HG02943 (cell line): ENCODE measurements around the gene SNED1.

ENCODE experiments used
- ATAC-seq: cut with Tn5 transposase; IDR thresholded peaks from one replicate; pipeline ENCODE4 v1.9.1; 2021; ENCODE audit warnings: mild to moderate bottlenecking, low read depth, moderate library complexity; ENCODE audit not compliant: unreplicated experiment

SNED1 gene

DNA sequence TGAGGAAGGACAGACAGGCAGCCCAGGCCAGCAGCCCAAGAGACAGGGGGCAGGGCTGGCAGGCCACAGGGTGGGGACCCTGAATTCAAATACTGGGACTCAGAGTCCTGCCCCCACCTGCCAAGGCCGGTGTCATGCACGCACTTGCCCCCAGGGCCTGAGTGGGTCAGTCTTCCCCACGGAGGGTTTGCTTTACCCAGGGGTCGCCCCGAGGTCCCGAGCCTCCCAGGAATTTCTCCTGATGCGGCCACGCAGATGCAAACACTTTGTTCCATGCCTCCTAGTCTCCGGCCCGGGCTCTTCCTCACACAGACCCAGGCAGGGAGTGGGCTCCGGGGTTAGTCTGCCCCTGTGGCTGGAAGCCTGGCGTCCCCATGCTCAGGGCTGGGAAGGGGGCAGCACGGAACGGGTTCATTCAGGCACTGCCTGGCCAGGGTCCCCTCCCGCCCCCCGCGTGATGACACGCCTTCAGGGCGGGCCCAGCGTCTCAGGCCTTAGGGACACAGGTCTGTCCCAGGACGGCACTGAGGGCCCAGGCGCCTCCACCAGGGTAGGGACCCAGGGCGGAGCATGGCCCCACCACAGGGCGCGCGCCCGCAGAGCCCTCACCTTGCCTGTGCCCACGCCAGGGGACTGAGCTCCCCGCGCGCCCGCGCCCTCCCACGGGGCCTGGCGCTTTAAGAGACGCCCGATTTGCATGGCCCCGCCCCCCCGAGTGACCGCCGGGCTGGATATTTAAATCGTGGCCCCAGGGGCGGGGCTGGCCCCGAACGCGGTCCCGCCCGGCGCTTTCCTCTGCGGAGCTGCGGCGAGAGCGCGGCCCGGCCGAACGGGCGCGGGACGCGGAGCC, at the start of gene SNED1:
TSS of gene SNED1 (plus strand) at position 763 of the 850 bp plus-strand sequence. CDS start 220 bp downstream, outside the sequence.
- ATAC-seq: no peak

DNA sequence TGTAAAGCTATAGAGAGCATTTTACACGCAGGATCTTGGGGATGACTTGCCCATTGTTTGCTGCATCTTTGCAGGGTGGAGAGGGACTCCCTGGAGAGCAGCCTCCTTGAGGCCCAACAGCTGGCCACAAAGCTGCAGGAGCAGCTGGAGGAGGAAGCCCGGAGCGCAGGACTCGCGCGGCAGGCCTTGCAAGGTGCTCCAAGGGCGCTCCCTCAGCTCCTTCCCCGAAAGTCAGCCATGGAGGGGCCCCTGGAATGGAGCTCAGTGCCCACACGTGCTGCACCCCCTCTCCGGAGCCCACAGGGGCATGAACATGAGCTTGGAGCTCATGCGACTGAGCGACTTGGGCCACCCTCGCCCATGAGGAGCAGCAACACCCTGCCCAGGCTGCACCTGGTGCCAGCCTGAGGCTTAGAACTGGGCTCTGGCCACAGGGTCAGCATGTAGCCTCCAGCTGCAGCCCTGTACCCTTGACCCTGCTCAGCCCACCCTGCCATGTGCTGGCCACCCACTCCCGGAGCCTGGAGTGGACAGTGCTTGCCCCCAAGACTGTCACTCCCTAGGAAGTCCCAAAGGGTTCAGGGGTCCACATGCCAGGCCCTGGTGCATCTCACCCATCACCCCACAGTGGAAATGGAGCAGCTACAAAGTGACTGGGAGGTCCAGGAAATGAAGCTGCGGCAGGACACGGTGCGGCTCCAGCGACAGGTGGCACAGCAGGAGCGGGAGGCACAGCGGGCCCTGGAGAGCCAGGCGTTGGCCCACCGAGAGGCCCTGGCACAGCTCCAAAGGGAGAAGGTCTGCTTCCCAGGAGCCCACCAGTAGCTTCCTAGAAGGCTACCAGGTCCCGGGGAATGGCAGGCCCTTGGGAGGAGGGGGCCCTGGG, 49.3 kb upstream of the SNED1 start:
- ATAC-seq: no peak

DNA sequence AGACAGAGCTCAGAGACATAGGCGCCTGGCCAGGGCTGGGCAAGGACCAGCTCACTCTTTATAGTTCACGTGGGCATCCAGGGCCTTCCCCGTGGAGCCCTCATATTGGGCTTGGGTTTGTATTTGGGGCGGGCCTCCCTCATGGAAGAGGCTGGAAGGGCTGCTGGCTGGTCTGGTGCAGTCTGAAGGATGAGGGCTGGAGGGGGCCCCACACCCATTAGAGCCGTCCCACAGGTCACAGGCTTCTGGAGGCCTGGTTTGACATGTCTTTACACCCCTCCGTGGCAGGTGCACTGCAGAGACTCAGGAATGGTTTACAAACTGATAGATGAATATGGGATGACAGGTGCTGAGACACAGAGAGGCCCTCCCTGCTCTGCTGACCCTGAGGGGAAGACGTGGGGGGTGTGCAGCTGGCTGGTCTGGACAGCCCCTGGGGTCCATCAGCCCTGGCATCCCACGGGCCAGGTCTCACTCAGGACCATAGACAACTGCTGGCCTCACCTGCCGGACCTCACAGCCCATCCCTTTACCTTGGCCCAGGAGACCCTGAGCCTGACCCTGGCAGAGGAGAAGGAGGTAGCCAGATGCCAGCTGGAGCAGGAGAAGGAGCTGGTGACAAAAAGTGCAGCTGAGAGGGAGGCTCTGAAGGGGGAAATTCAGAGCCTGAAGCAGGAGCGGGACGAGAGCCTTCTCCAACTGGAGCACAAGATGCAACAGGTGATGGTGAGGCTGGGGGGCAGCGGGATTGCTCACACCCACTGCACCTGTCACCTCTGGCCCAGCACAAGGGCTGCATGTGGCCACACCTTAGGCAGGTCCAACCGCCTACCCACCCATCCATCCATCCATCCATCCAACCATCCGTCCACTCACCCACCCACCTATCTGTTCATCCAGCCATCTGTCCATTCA, 48.4 kb upstream of the SNED1 start:
- no peak for ATAC-seq

DNA sequence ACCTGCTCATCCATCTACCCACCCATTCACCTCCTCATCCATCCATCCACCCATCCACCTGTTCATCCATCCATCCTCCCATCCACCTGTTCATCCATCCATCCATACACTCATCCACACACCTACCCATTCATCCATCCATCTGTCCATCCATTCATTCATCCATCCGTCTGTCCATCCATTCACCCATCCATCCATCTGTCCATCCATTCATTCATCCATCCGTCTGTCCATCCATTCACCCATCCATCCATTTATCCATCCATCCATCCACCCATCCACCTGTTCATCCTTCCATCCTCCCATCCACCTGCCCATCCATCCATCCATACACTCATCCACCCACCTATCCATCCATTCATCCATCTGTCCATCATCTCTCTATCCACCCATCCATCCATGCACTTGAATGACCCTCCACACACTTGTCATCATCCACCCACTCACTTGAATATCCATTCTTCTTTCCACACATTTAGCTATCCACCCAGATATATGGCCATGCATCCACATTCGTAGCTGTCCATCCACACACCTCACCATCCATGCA, 47.3 kb upstream of the SNED1 start:
- no peak for ATAC-seq

DNA sequence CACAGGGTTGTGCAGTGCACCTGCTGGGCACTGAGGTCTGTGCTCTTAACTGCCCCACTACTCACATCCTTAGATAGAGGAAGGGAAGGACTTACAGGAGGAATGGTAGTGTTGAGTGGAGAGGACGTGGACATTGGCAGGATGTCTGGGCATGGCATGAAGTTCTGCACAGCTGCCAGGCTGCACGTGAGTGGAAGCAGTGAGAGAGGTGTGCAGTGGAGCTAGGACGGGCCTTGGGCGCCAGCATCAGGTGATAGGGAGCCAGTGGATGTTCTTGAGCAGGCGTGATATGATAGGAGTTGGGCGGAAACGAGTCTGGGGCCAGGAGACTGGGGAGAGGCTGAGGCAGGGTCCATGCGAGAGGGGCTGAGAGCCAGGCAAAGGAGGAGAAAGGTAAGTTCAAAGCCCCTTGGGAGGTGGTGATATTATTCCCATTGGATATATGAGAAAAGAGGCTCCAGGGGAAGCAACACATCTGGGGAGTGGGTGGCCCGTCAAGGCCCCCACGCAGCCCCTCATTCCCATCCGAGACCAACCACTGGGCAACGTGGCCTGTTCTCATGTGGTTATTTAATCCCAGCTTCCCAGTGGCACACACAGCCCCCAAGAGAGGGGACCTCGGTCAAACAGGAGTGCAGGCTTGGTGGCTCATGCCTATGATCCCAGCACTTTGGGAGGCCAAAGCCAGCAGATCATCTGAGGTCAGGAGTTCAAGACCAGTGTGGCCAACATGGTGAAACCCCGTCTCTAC, 45.7 kb upstream of the SNED1 start:
- ATAC-seq: no peak

DNA sequence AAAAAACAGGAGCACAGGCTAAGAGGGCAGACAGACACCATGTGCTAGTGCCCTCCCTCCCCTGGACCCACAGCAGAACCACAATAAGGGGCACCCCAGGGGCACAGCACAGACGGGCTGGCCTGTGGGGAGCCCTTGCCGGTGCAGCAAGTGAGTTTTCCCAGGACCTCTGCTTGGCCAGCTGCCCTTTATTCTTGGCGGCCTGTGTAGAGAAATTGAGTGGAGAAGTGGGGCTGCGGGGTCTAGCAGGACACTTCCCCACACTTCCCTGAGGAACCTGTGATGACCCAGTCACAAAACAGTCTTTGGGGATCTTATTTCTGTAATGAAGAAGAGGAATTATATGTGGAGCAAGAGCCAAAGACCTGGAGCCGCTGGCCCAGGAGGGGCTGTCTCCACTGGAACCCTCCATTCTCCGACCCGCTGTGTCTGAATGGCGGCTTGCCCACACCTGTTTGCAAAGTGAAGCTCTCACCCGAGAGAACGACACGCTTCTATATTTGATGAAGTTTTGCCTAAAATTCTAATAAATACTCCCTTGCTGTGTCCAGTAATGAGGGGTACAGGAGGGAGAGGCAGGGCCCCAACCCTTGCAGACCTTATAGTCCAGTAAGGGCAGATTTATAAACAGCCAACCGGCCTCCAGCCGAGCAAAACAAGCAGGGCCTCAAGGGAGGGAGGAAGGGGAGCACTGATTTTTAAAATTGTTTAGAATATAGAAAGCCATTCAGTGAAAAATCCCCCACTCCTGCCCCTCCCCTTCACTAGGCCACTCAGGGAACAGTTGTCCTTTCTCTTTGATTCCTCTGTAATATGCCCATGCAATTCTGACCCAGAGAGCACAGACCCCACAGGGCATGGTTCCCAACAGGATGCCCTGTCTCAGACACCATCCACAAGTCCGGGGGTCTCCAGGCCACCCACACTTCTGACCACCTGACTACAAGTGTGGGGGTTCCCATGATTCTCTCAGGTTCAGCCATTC, 44.7 kb upstream of the SNED1 start:
- ATAC-seq: no peak

DNA sequence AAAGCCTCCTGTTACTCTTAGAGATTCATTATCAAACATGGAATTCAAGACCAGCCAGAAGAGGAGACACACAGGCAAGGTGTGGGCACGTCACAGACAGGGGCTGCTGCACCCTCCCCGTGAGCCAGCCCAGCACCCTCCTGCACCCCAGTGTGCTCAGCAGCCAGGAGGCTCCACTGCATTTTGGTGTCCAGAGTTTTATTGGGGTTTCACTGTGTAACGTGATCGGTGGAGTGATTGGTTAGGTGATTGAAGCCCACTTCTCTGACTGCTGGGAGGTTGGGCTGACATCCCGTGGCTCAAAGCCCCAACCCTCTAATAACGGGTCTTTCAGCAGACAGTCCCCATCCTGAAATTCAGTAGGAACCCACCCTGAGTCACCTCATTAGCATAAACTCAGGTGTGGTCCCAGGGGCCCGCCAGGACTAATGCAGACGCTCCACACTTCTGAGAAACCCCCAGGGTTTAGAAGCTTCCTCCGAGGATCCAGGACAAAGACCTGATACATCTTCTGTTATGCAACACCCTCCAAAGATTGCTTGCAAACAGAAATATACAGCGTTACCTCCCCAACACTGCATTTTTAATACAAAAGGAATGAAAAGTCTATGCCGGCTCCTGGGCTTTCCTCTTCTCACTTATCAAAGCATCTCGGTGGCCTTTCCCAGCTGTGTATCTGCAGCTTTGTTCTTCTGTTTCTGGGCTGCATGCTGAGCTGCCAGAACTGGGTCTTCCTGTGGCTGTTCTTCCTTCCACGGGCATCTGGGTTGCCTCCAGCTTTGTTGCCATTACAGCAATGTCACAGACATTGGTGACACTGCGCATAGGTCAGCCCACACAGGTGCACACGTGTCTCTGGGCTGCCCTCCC, 43.7 kb upstream of the SNED1 start:
- no peak for ATAC-seq

DNA sequence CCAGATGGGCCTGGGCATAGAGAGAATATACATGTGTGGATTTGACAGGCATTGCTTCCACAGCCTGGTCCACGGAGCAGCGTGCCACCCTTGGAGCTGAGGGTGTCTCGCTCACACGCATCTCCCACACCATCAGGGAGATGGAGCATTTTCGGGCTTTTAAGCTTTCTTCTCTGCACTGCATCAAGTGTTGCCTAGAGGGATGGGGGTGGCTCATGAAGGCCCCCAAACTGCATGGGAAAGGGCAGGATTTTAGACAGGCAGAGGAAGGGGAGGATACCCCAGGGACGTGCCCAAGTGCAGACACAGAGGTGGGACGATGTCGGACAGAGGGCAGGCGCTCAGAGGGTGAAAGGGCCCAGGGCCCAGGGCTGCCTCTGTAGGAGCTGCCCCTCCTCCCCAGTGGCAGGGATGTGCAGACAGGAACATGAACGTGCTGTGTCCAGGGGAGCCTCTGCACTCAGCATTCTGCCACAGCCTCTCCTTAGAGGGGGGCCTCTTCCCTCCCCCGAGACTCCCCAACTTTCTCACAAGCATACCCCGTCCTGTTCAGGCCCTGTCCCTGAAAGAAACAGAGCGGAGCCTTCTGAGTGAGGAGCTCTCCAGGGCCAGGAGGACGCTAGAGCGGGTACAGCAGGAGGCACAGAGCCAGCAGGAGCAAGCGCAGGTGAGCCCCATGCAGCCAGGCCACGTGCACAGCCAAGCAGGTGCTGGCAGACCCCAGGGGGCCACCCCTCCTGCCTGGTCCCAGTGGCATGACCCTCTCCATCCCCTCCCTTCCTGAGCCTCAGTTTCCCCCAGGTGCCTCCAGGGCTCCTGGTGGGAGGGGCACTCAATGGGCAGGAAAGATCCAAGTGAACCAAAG, 42.9 kb upstream of the SNED1 start:
- no peak for ATAC-seq

DNA sequence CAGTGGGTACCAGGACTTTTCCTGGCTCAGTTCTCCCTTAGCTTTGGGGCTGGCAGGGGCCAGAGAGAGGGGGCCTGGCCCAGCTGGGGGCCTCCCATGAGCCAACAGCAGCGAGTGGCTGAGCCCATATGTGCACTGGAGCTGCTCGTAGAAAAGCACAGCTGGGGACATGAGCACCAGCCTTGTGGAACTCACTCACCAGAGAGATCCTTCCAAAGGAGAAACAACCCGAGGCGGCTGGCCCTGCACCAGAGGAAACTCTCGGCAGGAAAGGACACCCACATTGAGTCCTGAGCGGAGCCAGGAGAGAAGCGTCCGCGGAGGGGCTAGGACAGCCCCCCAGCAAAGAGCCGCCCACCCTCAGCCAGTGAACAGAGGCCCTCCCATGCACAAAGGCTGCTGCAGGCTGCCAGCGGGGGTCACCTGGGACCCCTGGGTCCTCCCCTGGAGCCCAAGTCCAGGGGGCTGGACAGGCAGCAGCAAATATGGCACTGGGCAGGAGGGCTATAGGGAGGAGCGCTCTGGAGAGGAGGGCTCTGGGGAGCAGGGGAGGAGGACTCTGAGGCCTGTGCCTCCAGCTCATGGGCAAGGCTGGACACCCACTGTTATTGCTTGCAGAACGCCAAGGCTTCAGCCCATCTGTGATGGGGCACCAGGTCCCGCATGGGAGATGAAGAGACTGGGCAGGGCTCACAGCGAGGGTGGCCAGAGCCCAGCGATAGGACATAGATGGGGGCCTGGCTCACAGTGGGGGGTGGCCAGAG, 42.1 kb upstream of the SNED1 start:
- no peak for ATAC-seq

DNA sequence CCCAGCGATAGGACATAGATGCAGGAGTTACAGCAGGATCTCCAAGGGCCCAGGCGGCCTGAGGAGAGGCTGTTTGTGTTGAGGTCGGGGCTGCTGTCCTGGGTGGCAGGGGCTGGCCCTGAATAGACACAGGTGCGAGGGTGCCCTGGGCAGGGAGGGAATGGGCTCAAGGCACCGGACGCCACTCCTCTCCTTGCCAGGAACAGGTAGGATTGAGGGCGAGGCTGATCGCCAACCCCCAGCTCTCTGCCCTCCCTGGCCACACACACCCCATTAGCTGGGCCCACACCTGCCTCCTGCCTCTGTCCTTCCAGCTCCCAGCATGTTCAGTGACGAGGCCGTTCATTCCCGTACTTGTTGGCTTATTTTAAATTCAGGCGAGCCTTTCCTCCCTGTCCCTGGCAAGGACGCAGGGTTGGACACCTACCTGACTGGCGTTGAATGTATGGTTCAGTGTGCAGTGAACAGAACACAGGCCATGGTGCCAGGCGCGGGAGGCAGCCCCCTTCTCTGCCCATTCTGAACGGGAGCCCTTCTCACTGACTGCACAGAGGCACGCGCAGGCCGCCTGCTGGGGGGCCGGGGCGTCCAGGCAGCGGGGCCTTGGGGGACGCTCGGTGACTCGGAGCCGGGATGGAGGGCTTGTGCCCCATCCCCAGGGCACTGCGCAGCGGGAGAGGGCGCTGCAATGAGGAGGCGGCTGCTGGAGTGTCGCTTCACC, 41.3 kb upstream of the SNED1 start:
- no peak for ATAC-seq

DNA sequence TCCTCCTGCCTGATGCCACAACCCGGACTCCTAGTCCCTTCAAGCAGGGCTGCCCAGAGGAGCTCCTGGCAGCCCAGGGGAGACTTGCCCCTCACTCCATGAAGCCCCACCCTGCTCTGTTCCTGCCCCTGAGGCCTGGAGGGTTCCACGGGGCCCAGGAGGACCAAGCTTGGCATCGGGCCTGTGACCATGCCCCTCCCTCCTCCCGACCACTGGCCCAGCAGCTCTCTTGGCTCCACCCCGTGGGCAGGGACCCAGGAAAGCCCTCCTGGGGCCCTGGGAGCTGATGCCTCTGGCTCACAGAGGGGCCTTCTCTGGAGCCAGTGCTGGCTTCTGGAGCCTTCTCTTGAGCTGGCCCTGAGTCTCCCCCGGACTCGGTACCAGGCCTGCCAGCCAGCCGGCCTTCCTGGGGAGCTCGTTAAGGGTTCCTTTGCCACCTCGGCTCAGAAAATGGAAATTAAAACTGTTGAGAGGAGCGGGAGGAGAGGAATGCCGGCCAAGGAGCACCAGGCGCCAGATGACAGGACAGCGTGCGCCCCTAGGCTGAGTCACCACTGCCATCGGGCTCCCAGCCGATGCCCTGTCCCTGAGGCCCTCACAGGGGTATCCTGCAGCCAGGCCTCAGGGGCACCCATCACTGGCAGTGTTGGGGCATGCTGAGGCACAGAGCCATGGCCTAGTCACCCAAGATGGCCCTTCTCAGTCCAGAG, 40.6 kb upstream of the SNED1 start:
- ATAC-seq: no peak

DNA sequence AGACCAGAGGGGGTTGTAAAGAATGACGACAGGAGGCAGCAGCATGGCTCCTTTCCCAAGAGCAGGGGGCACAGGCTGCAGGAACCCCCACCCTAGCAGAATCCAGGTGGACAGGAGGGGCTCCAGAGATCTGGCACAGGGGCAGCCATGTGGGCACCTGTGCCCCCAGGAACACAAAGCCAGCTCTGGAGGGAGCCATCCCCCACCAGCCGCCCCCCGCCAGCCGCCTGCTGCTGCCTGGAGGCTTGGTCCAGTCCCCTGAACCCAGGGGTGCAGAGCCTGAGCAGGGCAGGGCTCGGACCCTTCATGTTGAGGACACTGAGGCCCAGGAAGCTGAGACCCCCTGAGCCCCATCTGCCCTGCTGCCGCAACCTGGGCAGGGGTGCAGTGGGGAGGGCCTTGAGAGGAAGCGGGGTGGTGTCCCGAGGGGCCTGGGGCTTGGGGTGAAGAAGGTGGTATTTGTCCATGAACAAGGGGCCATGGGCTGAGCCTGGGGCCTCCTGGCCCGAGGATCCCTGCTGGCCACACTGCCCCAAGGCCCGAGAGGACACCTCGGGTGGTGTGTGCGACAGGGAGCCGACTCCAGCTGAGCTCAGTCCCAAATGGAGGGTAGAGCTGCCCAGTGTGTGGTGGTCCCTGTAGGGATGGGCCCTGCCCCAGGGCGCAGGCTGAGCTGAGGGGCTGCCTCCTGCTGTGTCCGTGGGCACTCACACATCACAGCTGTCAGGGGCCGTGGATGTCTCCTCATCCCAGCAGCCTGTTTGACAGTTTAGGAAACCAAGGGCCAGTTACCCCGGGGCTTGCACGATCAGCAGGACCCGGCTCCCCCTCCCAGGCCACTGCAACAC, 39.8 kb upstream of the SNED1 start:
- no peak for ATAC-seq

DNA sequence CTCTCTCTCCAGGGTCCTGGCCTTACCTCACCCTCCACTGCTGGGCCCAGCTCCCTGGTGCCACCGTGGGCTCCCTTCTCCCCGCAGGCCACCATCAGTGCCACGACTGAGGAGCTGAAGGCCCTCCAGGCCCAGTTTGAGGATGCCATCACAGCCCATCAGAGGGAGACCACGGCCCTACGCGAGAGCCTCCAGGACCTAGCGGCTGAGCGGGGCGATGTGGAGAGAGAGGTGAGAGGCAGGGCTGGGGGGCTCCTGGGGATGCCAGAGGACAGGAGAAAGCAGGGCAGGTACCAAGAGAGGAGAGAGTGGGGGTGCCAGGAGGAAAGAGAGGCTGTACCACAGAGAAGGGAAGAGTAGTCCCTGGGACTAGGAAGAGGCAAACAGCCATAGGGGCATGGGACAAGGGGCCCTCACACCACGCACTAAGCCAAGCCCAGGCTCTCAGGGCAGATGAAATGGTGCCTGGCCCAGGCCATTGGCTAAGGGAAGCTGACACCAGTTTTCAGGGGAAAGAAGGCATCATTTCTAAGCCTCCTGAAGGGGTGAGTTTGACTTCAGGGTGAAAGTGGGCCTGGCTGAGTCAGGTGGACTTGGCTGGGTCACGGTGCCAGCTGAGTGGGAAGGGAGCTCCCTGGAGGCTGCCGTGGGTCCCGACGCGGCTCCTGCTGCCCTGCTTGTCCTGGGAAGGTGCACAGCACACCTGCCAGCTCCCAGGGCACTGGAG, 39.0 kb upstream of the SNED1 start:
- no peak for ATAC-seq
